Loucy (cell line): ENCODE results near the gene TRIOBP.

Source experiments
- H2AFZ ChIP-seq: fragments of 200-600 bp; sonication (generic); 2 replicates; pipeline ENCODE4 v1.6.0; 2016; ENCODE audit warnings: antibody characterized with exemption, mild to moderate bottlenecking, low read length, moderate library complexity
- H3F3A ChIP-seq: fragments of 200-600 bp; 2 replicates; pipeline ENCODE4 v1.6.0; 2016; ENCODE audit warnings: antibody characterized with exemption, low read depth, mild to moderate bottlenecking
- H3K27me3 ChIP-seq: fragments of 200-600 bp; sonication (generic); 2 replicates; pipeline ENCODE4 v1.6.1; 2014; ENCODE audit warnings: low read length, mild to moderate bottlenecking; ENCODE audit not compliant: insufficient read depth, poor library complexity, severe bottlenecking
- H3K36me3 ChIP-seq: fragments of 200-600 bp; sonication (generic); 2 replicates; pipeline ENCODE4 v1.6.1; 2016; ENCODE audit warnings: low read length; ENCODE audit not compliant: insufficient read depth
- H3K4me1 ChIP-seq: fragments of 200-600 bp; sonication (generic); 2 replicates; pipeline ENCODE4 v1.5.1; 2014; ENCODE audit warnings: low read length, mild to moderate bottlenecking; ENCODE audit not compliant: insufficient read depth, poor library complexity, severe bottlenecking
- H3K4me2 ChIP-seq: fragments of 200-600 bp; sonication (generic); 2 replicates; pipeline ENCODE4 v1.6.0; 2014; ENCODE audit warnings: antibody characterized with exemption, low read length, low read depth, mild to moderate bottlenecking; ENCODE audit not compliant: poor library complexity, severe bottlenecking
- H3K4me3 ChIP-seq: fragments of 200-600 bp; sonication (generic); 2 replicates; pipeline ENCODE4 v1.5.1; 2014; ENCODE audit warnings: low read length, mild to moderate bottlenecking, mixed read lengths; ENCODE audit not compliant: poor library complexity, severe bottlenecking
- H3K79me2 ChIP-seq: fragments of 200-600 bp; sonication (generic); 2 replicates; pipeline ENCODE4 v1.6.1; 2014; ENCODE audit warnings: low read length; ENCODE audit not compliant: insufficient read depth
- H3K9ac ChIP-seq: fragments of 200-600 bp; sonication (generic); 2 replicates; pipeline ENCODE4 v1.6.0; 2014; ENCODE audit warnings: mild to moderate bottlenecking, low read depth, low read length, moderate library complexity; ENCODE audit not compliant: poor library complexity, severe bottlenecking
- H3K9me2 ChIP-seq: fragments of 200-600 bp; sonication (generic); replicated peaks from 2 replicates; pipeline ENCODE4 v1.6.1; 2016; ENCODE audit warnings: low read depth, low read length, mixed read lengths
- H3K9me3 ChIP-seq: fragments of 200-600 bp; sonication (generic); 2 replicates; pipeline ENCODE4 v1.6.1; 2014; ENCODE audit warnings: mild to moderate bottlenecking, antibody characterized with exemption, low read length, low read depth; ENCODE audit not compliant: insufficient read depth
- H4K20me1 ChIP-seq: fragments of 200-600 bp; sonication (generic); 2 replicates; pipeline ENCODE4 v1.6.0; 2014; ENCODE audit warnings: antibody characterized with exemption, low read length, mild to moderate bottlenecking; ENCODE audit not compliant: insufficient read depth, poor library complexity, severe bottlenecking
- CTCF ChIP-seq: fragments of 200-600 bp; sonication (generic); conservative IDR thresholded peaks from 2 replicates; pipeline ENCODE4 v1.5.1; 2014; ENCODE audit warnings: mild to moderate bottlenecking, antibody characterized with exemption, low read length
- EZH2phosphoT487 ChIP-seq: fragments of 200-600 bp; IDR thresholded peaks from 2 replicates; pipeline ENCODE4 v1.6.1; 2018; ENCODE audit warnings: antibody characterized with exemption, mild to moderate bottlenecking, moderate library complexity, borderline replicate concordance

The TRIOBP gene

GRCh38 chr22:37750596-37751162, 53.8 kb downstream of the TRIOBP start:
- Histone ChIP-seq H3K9me3 (no peaks in the 10 kb centered on the region), H3F3A (no peaks in the 10 kb centered on the region), H3K4me1 (peaks cover 36% of the 10 kb centered on the region), H3K9me2 (no peaks in the 10 kb centered on the region), H3K27me3 (no peaks in the 10 kb centered on the region), H3K9ac (peak overlapping the region; percentile 53), H2AFZ (no peak overlapping the region), H3K79me2 (peaks cover 53% of the 10 kb centered on the region), H4K20me1 (peaks cover 26% of the 10 kb centered on the region), H3K4me3 (no peak overlapping the region), H3K36me3 (peaks cover 17% of the 10 kb centered on the region; the same call in 1 of the 2 replicates), H3K4me2 (peak overlapping the region; percentile 100)
- TF ChIP-seq EZH2phosphoT487 (no peak), CTCF (no peak)

GRCh38 chr22:37751449-37752188, 54.8 kb downstream of the TRIOBP start:
- Histone ChIP-seq H3K36me3 (peaks cover 19% of the 10 kb centered on the region; the same call in 1 of the 2 replicates), H4K20me1 (peaks cover 25% of the 10 kb centered on the region), H3K9me3 (no peaks in the 10 kb centered on the region), H2AFZ (no peak overlapping the region), H3K4me3 (no peak overlapping the region), H3F3A (no peaks in the 10 kb centered on the region), H3K9me2 (no peaks in the 10 kb centered on the region), H3K4me2 (no peak overlapping the region), H3K4me1 (peaks cover 36% of the 10 kb centered on the region), H3K9ac (no peak overlapping the region), H3K27me3 (no peaks in the 10 kb centered on the region), H3K79me2 (peaks cover 48% of the 10 kb centered on the region)
- TF ChIP-seq CTCF (no peak), EZH2phosphoT487 (no peak)

GRCh38 chr22:37752189-37753087, 55.6 kb downstream of the TRIOBP start:
- no peaks in the 10 kb centered on the region for H3K9me2 ChIP-seq
- peaks cover 27% of the 10 kb centered on the region; the same call in 1 of the 2 replicates for H3K36me3 ChIP-seq
- H3K4me2 ChIP-seq: no peak overlapping the region
- TF ChIP-seq EZH2phosphoT487: no peak
- no peak for TF ChIP-seq CTCF
- H3F3A ChIP-seq: no peaks in the 10 kb centered on the region
- no peak overlapping the region for H3K9ac ChIP-seq
- peaks cover 40% of the 10 kb centered on the region for H3K79me2 ChIP-seq
- peaks cover 29% of the 10 kb centered on the region for H3K4me1 ChIP-seq
- no peak overlapping the region for H2AFZ ChIP-seq
- H3K27me3 ChIP-seq: no peaks in the 10 kb centered on the region
- no peak overlapping the region for H3K4me3 ChIP-seq
- peaks cover 17% of the 10 kb centered on the region for H4K20me1 ChIP-seq
- H3K9me3 ChIP-seq: no peaks in the 10 kb centered on the region
